Measurements from ENCODE around the gene PIP5K1C.

DNA sequence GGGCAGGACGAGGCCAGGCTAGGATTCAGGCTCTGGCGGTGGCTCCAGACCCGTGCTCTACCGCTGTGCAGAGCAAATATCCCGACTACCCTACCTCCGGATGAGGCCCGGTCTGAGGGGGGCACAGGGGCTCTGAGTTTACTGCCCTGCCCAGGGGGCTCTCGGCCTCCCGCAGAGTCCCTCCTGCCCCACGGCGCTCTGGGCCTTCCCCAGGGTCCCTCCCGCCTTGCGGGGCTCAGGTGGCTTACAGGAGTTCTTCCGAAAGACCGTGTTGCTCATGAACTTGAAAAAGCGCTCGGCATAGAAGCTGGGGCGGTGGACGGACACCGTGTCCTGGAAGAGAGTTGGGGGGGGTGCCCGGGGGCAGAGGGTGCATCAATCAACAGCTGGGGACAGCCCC, 54.5 kb downstream of the PIP5K1C start:
- TF ChIP-seq, protein P1, sequence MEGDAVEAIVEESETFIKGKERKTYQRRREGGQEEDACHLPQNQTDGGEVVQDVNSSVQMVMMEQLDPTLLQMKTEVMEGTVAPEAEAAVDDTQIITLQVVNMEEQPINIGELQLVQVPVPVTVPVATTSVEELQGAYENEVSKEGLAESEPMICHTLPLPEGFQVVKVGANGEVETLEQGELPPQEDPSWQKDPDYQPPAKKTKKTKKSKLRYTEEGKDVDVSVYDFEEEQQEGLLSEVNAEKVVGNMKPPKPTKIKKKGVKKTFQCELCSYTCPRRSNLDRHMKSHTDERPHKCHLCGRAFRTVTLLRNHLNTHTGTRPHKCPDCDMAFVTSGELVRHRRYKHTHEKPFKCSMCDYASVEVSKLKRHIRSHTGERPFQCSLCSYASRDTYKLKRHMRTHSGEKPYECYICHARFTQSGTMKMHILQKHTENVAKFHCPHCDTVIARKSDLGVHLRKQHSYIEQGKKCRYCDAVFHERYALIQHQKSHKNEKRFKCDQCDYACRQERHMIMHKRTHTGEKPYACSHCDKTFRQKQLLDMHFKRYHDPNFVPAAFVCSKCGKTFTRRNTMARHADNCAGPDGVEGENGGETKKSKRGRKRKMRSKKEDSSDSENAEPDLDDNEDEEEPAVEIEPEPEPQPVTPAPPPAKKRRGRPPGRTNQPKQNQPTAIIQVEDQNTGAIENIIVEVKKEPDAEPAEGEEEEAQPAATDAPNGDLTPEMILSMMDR (IDR thresholded peaks at IDR 0.05), result no peak
- no peak for TF ChIP-seq ZFX (IDR thresholded peaks at IDR 0.05; ENCODE audit: borderline replicate concordance)

All from 22Rv1 (cell line).